GM12878 (cell line): Measurements from ENCODE around the gene SCAP. TPM values are rescaled to one million over a fixed set of nuclear protein-coding genes. Genes with fewer than 3 reads are reported as not detected.

Experiments used
- ATAC-seq: fragments of 200-7000 bp; cut with Tn5 transposase; 3 replicates; pipeline ENCODE4 v1.9.1; 2020; ENCODE audit warnings: mild to moderate bottlenecking, moderate library complexity
- BruUV-seq: library from RNA; stranded (reverse); fragments of 400-500 nt; replicated peaks from 2 replicates; lab custom pipeline; 2021; lab: Mats Ljungman, UMichigan
- CTCF ChIA-PET: fragments of 300-600 bp; sonication (Branson Sonifier 250); formaldehyde crosslinking; extraction: SDS; loops from one replicate; lab custom pipeline; 2021; ENCODE audit warnings: inconsistent platforms; lab: Yijun Ruan, JAX
- POLR2A ChIA-PET: fragments of 350-600 bp; formaldehyde crosslinking; extraction: SDS; loops from one replicate; lab custom pipeline; 2021; ENCODE audit warnings: inconsistent platforms; lab: Charles Lee
- RAD21 ChIA-PET: fragments of 300-600 bp; sonication (Branson Sonifier 250); formaldehyde crosslinking; loops from one replicate; lab custom pipeline; 2023; ENCODE audit warnings: antibody characterized with exemption; ENCODE audit not compliant: unreplicated experiment; lab: Charles Lee
- SMC1A ChIA-PET: fragments of 300-600 bp; sonication (Branson Sonifier 250); formaldehyde crosslinking; loops from one replicate; lab custom pipeline; 2023; ENCODE audit not compliant: unreplicated experiment, uncharacterized antibody; lab: Charles Lee
- DNase-seq: peaks from one replicate; pipeline ENCODE4 v3.0.0-alpha.2; 2011; ENCODE audit warnings: low read depth, low spot score
- FAIRE-seq: peaks from 3 replicates; lab custom pipeline; 2011; peaks lifted over from hg19 to GRCh38; lab: Jason Lieb, UNC
- H2AFZ ChIP-seq: 2 replicates; pipeline ENCODE4 v1.6.0; 2011; ENCODE audit warnings: low read depth, low read length, control low read depth; ENCODE audit not compliant: control insufficient read depth
- H3K27ac ChIP-seq: 2 replicates; pipeline ENCODE4 v1.5.1; 2011; ENCODE audit warnings: control low read depth; ENCODE audit not compliant: control insufficient read depth, insufficient read depth
- H3K27me3 ChIP-seq, 2 experiments: replicated peaks in 1 of 2; 2 replicates each; pipeline versions ENCODE4 v1.6.0 to v1.6.1; 2011; ENCODE audit warnings: low read length in 1 of 2; ENCODE audit not compliant: control insufficient read depth in 2 of 2, insufficient read depth in 2 of 2
- H3K36me3 ChIP-seq, 2 experiments: 2 replicates each; pipeline ENCODE4 v1.5.1; 2011; ENCODE audit warnings: low read length in 1 of 2; ENCODE audit not compliant: control insufficient read depth in 2 of 2, insufficient read depth in 2 of 2
- H3K4me1 ChIP-seq: 2 replicates; pipeline ENCODE4 v1.6.1; 2011; ENCODE audit warnings: mild to moderate bottlenecking, low read length, moderate library complexity, mixed read lengths; ENCODE audit not compliant: control insufficient read depth, insufficient read depth
- H3K4me2 ChIP-seq: 2 replicates; pipeline ENCODE4 v1.6.0; 2011; ENCODE audit warnings: control low read depth; ENCODE audit not compliant: control insufficient read depth, insufficient read depth
- H3K4me3 ChIP-seq: fragments of 200-600 bp; sonication (generic); 2 replicates; pipeline ENCODE4 v1.5.1; 2016
- H3K79me2 ChIP-seq: 2 replicates; pipeline ENCODE4 v1.6.0; 2011; ENCODE audit warnings: low read length; ENCODE audit not compliant: control insufficient read depth, insufficient read depth
- H3K9ac ChIP-seq: 2 replicates; pipeline ENCODE4 v1.8.0; 2011; ENCODE audit warnings: low read length, control low read depth, mixed read lengths; ENCODE audit not compliant: control insufficient read depth, insufficient read depth
- H3K9me3 ChIP-seq: replicated peaks from 3 replicates; pipeline ENCODE4 v1.5.1; 2011; ENCODE audit warnings: mild to moderate bottlenecking, low read length; ENCODE audit not compliant: control insufficient read depth, insufficient read depth
- H4K20me1 ChIP-seq: 2 replicates; pipeline ENCODE4 v1.6.0; 2011; ENCODE audit not compliant: control insufficient read depth, insufficient read depth
- IKZF1 ChIP-seq: fragments of 450-650 bp; conservative IDR thresholded peaks from 2 replicates; pipeline ENCODE4 v1.6.1; 2017; ENCODE audit warnings: antibody characterized with exemption, mild to moderate bottlenecking
- LARP7 ChIP-seq: fragments of 450-650 bp; IDR thresholded peaks from 2 replicates; pipeline ENCODE4 v1.6.1; 2017; ENCODE audit warnings: mild to moderate bottlenecking
- NRF1 ChIP-seq: conservative IDR thresholded peaks from 2 replicates; pipeline ENCODE4 v1.6.1; 2011; ENCODE audit warnings: mild to moderate bottlenecking, low read depth, low read length, improper control_type of control experiment
- WGBS: methylation state at CpG from one replicate; pipeline ENCODE4 v1.1.6; 2016; ENCODE audit warnings: low lambda C conversion rate; ENCODE audit not compliant: insufficient replicate concordance, insufficient coverage; ENCODE audit errors: missing lambda C conversion rate; 5-methylcytosine and 5-hydroxymethylcytosine counted together
- in situ Hi-C: fragments of 300-500 bp; cut with MboI; formaldehyde crosslinking; loops from 9 replicates; pipeline ENCODE4 v1.14.3; 2018; ENCODE audit warnings: mixed read lengths
- intact Hi-C: fragments of 100-400 bp; cut with micrococcal nuclease; formaldehyde crosslinking; loops from one replicate; pipeline ENCODE4 v1.14.2; 2022; ENCODE audit not compliant: unreplicated experiment
- polyA plus RNA-seq, 11 experiments: library from polyadenylated mRNA; depleted of rRNA in 4 of 11; unstranded in 6 of 11; stranded (reverse) in 5 of 11; fragments of >200 nt; fragmentation: Nextera tagmentation in 4 of 11; fragmentation: Illumina TruSeq in 1 of 11; extraction: Ambion mirVana in 4 of 11; extraction: Trizol in 1 of 11; gene quantifications; 1 replicate in 1 of 11; 2 replicates in 10 of 11; pipeline versions ENCODE4 v1.2.1 to v1.2.3, GENCODE V29; 2011 to 2016; ENCODE audit warnings: inconsistent platforms in 2 of 11, missing spikeins in 2 of 11, low read depth in 1 of 11
- total RNA-seq, 4 experiments: library from RNA; depleted of rRNA in 3 of 4; stranded (reverse); fragments of >200 nt in 3 of 4; fragmentation: Illumina TruSeq in 1 of 4; extraction: Trizol in 1 of 4; gene quantifications; 2 replicates each; pipeline versions ENCODE4 v1.2.1 to v1.2.3, GENCODE V29; 2013 to 2021
- TF ChIP-seq, protein P1 (sequence below): fragments of 450-650 bp; formaldehyde crosslinking; IDR thresholded peaks from 2 replicates; pipeline ENCODE4 v1.4.0; 2020; ENCODE audit warnings: mild to moderate bottlenecking, moderate library complexity

The SCAP gene
- total and polyA plus RNA-seq, 10 of the 15 experiments (the other 5 are each of a cell fraction or from before 2014, with no cell fraction given), result 1.5 to 64.1 (median 27.9) TPM

DNA sequence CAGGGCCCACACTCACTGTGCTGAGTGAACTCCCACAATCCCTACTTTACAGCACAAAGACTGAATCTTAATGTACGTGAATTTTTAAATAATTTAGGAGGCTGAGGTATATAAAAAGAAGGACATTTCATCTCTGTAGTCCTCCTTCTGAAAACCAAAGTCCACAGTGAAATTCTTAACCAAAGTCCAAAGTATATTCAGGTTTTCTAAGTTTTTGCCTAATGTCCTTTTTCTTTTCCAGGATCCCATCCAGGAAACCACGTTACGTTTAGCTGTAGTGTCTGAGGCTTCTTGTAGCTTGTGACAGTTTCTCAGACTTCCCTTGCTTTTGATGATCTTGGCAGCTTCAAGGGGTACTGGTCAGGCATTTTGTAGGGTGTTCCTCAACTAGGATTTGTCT is 44.5 kb downstream of the SCAP start (continued):
- TF ChIP-seq IKZF1 (no peak), LARP7 (no peak)
- TF ChIP-seq, protein P1, sequence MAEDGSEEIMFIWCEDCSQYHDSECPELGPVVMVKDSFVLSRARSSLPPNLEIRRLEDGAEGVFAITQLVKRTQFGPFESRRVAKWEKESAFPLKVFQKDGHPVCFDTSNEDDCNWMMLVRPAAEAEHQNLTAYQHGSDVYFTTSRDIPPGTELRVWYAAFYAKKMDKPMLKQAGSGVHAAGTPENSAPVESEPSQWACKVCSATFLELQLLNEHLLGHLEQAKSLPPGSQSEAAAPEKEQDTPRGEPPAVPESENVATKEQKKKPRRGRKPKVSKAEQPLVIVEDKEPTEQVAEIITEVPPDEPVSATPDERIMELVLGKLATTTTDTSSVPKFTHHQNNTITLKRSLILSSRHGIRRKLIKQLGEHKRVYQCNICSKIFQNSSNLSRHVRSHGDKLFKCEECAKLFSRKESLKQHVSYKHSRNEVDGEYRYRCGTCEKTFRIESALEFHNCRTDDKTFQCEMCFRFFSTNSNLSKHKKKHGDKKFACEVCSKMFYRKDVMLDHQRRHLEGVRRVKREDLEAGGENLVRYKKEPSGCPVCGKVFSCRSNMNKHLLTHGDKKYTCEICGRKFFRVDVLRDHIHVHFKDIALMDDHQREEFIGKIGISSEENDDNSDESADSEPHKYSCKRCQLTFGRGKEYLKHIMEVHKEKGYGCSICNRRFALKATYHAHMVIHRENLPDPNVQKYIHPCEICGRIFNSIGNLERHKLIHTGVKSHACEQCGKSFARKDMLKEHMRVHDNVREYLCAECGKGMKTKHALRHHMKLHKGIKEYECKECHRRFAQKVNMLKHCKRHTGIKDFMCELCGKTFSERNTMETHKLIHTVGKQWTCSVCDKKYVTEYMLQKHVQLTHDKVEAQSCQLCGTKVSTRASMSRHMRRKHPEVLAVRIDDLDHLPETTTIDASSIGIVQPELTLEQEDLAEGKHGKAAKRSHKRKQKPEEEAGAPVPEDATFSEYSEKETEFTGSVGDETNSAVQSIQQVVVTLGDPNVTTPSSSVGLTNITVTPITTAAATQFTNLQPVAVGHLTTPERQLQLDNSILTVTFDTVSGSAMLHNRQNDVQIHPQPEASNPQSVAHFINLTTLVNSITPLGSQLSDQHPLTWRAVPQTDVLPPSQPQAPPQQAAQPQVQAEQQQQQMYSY (CRISPR knock-in tag), result no peak

DNA sequence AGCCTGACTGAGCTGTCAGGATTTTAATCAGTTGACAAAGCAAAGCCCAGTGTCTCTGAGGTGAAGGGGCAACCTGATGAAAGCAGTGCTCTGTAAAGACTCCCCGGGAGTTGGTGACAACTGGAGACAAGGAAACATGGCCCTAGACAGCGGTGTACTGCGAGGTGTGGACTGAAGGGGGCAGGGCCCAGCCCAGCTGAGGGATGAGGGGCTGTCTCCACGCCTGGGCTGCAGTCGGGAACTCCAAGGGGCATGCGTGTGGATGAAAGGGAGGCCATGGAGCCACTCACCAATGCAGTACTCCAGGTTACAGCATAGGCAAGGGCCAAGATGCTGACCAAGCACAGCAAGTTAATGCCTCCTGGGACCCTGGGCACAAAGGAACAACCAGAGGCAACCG is 45.1 kb downstream of the SCAP start:
- peaks cover 15 to 39% of the 10 kb centered on the region in 2 experiments; a peak in 3 of 4 replicates for H3K36me3 ChIP-seq
- intact Hi-C loops (no loop called here), in situ Hi-C loops (no loop called here)
- no peak overlapping the region for H2AFZ ChIP-seq
- 96% methylated on average over 7 of the region's 7 CpGs for WGBS
- SMC1A ChIA-PET, result no interaction called here
- DNase-seq (no peak), ATAC-seq (no peak), FAIRE-seq (no peak)
- no peaks in the 10 kb centered on the region for H3K4me1 ChIP-seq
- CTCF ChIA-PET, result interaction anchor here (1.1 kb wide), 1 partner anchor 9 kb away, joined by 6 read pairs; no protein-coding TSS in a partner anchor
- H3K9ac ChIP-seq, result no peak overlapping the region
- no peak overlapping the region for H3K4me2 ChIP-seq
- H3K79me2 ChIP-seq, result no peaks in the 10 kb centered on the region
- H4K20me1 ChIP-seq, result no peaks in the 10 kb centered on the region; the same call in 1 of the 2 replicates
- TF ChIP-seq NRF1, result no peak
- H3K9me3 ChIP-seq, result no peaks in the 10 kb centered on the region
- POLR2A ChIA-PET, result no interaction called here
- no TSS peak for BruUV-seq
- no peak overlapping the region for H3K27ac ChIP-seq
- H3K27me3 ChIP-seq, result no peaks in the 10 kb centered on the region
- RAD21 ChIA-PET, result no interaction called here
- H3K4me3 ChIP-seq, result no peak overlapping the region
